Left ventricle myocardium inferior (tissue), 1 donor: ENCODE measurements around the gene EDN3. TPM values are rescaled to one million over a fixed set of nuclear protein-coding genes. Genes with fewer than 3 reads are reported as not detected.

Experiments used
- DNase-seq: peaks from one replicate; pipeline ENCODE4 v3.0.0-alpha.2; 2020
- H3K27ac ChIP-seq: fragments of 200-600 bp; replicated peaks from 2 replicates; pipeline ENCODE4 v1.8.0; 2021
- H3K27me3 ChIP-seq: fragments of 200-600 bp; 2 replicates; pipeline ENCODE4 v1.8.0; 2021; ENCODE audit warnings: low read depth
- H3K36me3 ChIP-seq: fragments of 200-600 bp; 2 replicates; pipeline ENCODE4 v1.8.0; 2021
- H3K4me1 ChIP-seq: fragments of 200-600 bp; 2 replicates; pipeline ENCODE4 v1.8.0; 2021
- H3K4me3 ChIP-seq: fragments of 200-600 bp; 2 replicates; pipeline ENCODE4 v1.8.0; 2021; ENCODE audit warnings: mild to moderate bottlenecking, moderate library complexity
- H3K9me3 ChIP-seq: fragments of 200-600 bp; replicated peaks from 2 replicates; pipeline ENCODE4 v1.8.0; 2021
- intact Hi-C: fragments of 100-400 bp; cut with micrococcal nuclease; formaldehyde crosslinking; loops from one replicate; pipeline ENCODE4 v1.11.0; 2022
- total RNA-seq: library from RNA; stranded (reverse); fragmentation: NEBNext Ultra II Directional; extraction: Animal tissue kit (Norgen Biotek cat#: 25700); gene quantifications from one replicate; pipeline ENCODE4 v1.2.1, GENCODE V29; 2021
- TF ChIP-seq, protein P1 (sequence below): fragments of 200-600 bp; IDR thresholded peaks from 2 replicates; pipeline ENCODE4 v1.8.0; 2021; ENCODE audit warnings: antibody characterized with exemption, mild to moderate bottlenecking, borderline replicate concordance
- donor health status: DM: no; HTN: yes; CAD: no; lungs with severe emphysema.

The EDN3 gene
- total RNA-seq, 1 donor from 2014 or later, result not detected

DNA sequence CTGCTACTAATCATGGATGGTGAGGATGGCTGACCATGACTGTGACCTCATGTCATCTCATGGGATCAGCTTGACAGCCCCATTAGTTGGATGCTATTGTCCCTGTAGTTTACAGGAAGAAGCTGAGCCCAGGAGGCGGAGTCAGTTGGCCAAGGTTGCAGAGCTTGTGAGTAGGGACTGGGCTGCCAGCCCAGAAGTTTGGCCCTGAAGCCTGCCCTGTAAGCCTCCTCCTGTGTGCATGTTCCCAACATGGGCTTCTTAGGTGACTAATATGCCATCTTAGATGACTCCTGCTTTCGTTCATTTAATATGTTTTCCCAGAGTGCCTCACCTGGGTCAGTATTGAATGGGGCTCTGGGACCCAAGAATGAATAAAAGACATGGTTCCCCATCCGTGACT, 6.9 kb downstream of the EDN3 start:
- intact Hi-C loops, result no loop called here
- Histone ChIP-seq H3K27me3 (peaks cover 77% of the 10 kb centered on the region), H3K27ac (no peak overlapping the region), H3K4me3 (no peak overlapping the region), H3K4me1 (no peaks in the 10 kb centered on the region), H3K36me3 (no peaks in the 10 kb centered on the region), H3K9me3 (no peaks in the 10 kb centered on the region)
- DNase-seq, result no peak
- TF ChIP-seq, protein P1, sequence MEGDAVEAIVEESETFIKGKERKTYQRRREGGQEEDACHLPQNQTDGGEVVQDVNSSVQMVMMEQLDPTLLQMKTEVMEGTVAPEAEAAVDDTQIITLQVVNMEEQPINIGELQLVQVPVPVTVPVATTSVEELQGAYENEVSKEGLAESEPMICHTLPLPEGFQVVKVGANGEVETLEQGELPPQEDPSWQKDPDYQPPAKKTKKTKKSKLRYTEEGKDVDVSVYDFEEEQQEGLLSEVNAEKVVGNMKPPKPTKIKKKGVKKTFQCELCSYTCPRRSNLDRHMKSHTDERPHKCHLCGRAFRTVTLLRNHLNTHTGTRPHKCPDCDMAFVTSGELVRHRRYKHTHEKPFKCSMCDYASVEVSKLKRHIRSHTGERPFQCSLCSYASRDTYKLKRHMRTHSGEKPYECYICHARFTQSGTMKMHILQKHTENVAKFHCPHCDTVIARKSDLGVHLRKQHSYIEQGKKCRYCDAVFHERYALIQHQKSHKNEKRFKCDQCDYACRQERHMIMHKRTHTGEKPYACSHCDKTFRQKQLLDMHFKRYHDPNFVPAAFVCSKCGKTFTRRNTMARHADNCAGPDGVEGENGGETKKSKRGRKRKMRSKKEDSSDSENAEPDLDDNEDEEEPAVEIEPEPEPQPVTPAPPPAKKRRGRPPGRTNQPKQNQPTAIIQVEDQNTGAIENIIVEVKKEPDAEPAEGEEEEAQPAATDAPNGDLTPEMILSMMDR, result no peak

DNA sequence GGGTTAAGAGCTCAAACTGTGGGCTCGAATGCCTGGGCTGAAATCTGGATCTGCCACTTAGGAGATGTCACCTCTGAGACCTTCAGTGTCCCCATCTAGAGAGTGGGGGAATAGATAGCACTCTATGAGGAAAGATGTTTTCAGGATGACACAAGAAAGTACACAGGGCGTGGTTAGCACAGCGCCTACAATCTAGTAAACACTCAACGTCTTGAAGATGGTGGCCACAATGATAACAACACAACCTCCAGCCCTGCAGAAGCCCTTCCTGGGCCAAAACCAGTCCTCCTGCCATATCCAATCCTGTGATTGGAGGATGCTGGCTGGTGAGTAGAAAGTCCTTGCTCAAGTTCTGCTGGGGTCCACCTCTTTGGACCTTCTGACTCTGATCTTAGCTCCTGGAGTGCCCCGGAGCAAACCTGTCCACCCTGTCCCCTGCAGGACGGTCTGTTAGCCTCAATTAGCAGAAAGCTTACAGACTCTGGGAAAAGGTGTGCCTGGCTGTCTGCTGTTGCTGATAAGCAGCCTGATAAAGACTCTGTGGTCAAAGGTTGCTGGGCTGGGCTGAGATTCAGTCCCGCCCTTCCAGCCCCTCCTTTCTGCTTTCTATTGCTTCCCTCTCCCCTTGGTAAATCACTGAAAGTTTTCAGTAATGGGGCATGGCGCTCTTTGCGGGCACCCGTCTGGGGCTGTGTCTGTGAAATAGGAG, 8.2 kb downstream of the EDN3 start:
- no peak overlapping the region for H3K4me3 ChIP-seq
- no peak for DNase-seq
- TF ChIP-seq, protein P1, result no peak
- peaks cover 71% of the 10 kb centered on the region for H3K27me3 ChIP-seq
- H3K4me1 ChIP-seq, result no peaks in the 10 kb centered on the region
- H3K27ac ChIP-seq, result no peak overlapping the region
- no peaks in the 10 kb centered on the region for H3K9me3 ChIP-seq
- intact Hi-C loops, result no loop called here
- no peaks in the 10 kb centered on the region for H3K36me3 ChIP-seq

DNA sequence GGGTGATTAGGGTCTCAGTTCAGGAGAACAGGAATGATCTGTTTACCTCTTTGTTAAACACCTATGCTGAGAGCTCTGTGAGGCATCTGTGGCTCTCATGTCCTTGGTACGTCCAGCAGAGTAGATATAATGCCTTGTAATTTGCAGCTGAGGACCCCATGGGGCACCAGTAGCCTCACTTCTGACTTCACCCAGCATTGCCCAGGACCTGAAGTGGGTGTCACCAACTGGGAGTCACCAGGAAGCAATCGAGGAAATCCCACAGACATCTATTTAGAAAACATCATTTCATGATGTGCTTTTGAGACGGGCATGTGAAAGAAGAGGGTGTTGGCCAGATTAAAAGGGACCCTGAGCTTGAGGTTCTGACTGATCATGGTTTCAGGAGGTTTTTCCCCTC, 8.8 kb downstream of the EDN3 start:
- DNase-seq, result no peak
- H3K4me1 ChIP-seq, result no peaks in the 10 kb centered on the region
- no peak overlapping the region for H3K27ac ChIP-seq
- no peaks in the 10 kb centered on the region for H3K36me3 ChIP-seq
- peaks cover 1% of the 10 kb centered on the region for H3K9me3 ChIP-seq
- H3K27me3 ChIP-seq, result peaks cover 70% of the 10 kb centered on the region
- TF ChIP-seq, protein P1, result no peak
- no peak overlapping the region for H3K4me3 ChIP-seq
- intact Hi-C loops, result no loop called here

DNA sequence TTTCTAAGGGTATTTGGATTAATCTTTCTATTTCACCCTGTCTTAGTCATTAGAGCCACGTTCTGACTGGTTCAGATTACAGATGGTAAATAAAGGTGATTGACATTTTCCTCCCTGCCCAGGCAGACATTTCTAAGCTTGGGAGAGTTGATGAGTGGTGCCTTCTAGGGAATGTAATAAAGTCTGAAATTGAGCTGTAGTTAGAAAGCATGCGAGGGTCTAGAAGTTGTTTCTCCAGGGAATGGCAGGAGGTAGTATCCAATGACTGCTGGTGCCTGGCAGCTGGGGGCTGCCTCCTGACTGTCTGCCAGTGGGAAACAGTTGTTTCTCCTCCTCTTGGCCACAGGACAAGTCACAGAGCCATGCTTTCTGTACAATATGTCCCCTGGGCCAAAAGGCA, 14.6 kb downstream of the EDN3 start:
- Histone ChIP-seq H3K9me3 (peaks cover 4% of the 10 kb centered on the region), H3K27ac (no peak overlapping the region), H3K4me1 (no peaks in the 10 kb centered on the region), H3K27me3 (peaks cover 35% of the 10 kb centered on the region), H3K36me3 (no peaks in the 10 kb centered on the region), H3K4me3 (no peak overlapping the region)
- DNase-seq, result no peak
- TF ChIP-seq, protein P1, result no peak
- intact Hi-C loops, result no loop called here

DNA sequence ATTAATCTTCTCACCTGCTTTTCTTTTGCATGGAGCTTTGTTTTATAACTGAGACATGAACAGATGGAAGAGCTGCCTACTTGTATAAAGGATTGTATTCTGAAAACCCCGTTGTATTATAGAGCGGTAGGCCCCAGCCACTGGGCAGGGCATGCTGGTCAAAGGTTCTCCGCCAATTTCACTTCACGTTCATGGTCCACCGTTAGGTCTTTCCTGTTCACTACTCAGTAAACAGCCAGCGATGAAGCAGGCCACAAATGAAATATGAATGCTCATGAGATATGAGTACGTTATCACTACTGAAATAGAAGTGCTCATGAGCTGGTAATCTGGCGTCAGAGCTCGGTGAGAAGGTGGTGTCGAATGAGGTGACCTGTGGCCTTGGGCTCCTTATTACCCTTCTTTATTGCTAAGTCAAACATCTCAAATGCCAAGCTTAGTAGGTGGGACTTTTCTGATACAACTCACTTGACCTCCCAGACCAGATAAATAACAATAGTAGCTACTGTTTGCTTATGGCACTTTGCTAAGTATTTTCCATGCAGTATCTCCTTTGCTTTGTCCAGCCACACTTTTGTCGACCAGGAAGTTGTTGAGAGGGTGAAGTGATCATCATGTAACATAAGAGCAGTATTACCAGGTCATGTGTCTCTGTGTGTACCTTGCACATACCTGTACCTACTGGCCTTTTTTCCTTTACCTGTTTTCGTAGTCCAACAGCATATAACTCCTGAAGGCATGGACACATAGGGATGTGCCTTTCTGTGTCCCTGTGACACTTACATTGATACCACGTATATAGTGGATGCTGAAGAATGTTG, 16.7 kb downstream of the EDN3 start:
- H3K27ac ChIP-seq, result no peak overlapping the region
- intact Hi-C loops, result no loop called here
- peaks cover 4% of the 10 kb centered on the region for H3K9me3 ChIP-seq
- H3K4me3 ChIP-seq, result no peak overlapping the region
- H3K36me3 ChIP-seq, result no peaks in the 10 kb centered on the region
- TF ChIP-seq, protein P1, result no peak
- DNase-seq, result no peak
- no peaks in the 10 kb centered on the region for H3K4me1 ChIP-seq
- H3K27me3 ChIP-seq, result peaks cover 53% of the 10 kb centered on the region
